IMR-90 (cell line): Measurements from ENCODE around the gene ANO8. TPM values are rescaled to one million over a fixed set of nuclear protein-coding genes. Genes with fewer than 3 reads are reported as not detected.

Experiments used
- ATAC-seq: fragments of 200-7000 bp; cut with Tn5 transposase; 2 replicates; pipeline ENCODE4 v1.9.1; 2020; ENCODE audit warnings: low read depth, mild to moderate bottlenecking, moderate library complexity
- BruUV-seq: library from RNA; stranded (reverse); fragments of 400-500 nt; replicated peaks from 2 replicates; lab custom pipeline; 2021; lab: Mats Ljungman, UMichigan
- CTCF ChIA-PET: fragments of 300-600 bp; formaldehyde crosslinking; extraction: SDS; loops from one replicate; lab custom pipeline; 2021; ENCODE audit warnings: antibody characterized with exemption; lab: Yijun Ruan, JAX
- POLR2A ChIA-PET: fragments of 300-600 bp; sonication (Branson Sonifier 250); formaldehyde crosslinking; loops from one replicate; lab custom pipeline; 2022; ENCODE audit warnings: antibody characterized with exemption; ENCODE audit not compliant: unreplicated experiment; lab: Charles Lee
- DNase-seq: peaks from one replicate; pipeline ENCODE4 v3.0.0; 2013
- H2AFZ ChIP-seq: replicated peaks from 2 replicates; pipeline ENCODE3; 2013; ENCODE audit warnings: low read length, mild to moderate bottlenecking; ENCODE audit not compliant: poor library complexity
- H2AK5ac ChIP-seq: 2 replicates; pipeline ENCODE4 v1.6.1; 2013; ENCODE audit warnings: low read depth, low read length, inconsistent platforms
- H2AK9ac ChIP-seq: replicated peaks from 2 replicates; pipeline ENCODE3; 2013; ENCODE audit warnings: mild to moderate bottlenecking, low read depth, low read length, moderate library complexity; ENCODE audit not compliant: poor library complexity
- H2BK120ac ChIP-seq: 2 replicates; pipeline ENCODE4 v1.6.1; 2013; ENCODE audit warnings: low read depth, low read length, inconsistent platforms
- H2BK15ac ChIP-seq: 3 replicates; pipeline ENCODE4 v1.6.1; 2013; ENCODE audit warnings: low read depth, low read length, inconsistent platforms
- H2BK20ac ChIP-seq: 2 replicates; pipeline ENCODE4 v1.6.1; 2013; ENCODE audit warnings: low read depth, mild to moderate bottlenecking, inconsistent platforms, low read length, moderate library complexity
- H2BK5ac ChIP-seq: 2 replicates; pipeline ENCODE4 v1.6.1; 2013; ENCODE audit warnings: mild to moderate bottlenecking, low read depth, low read length, inconsistent platforms; ENCODE audit not compliant: poor library complexity, severe bottlenecking
- H3K14ac ChIP-seq: replicated peaks from 2 replicates; pipeline ENCODE4 v1.6.1; 2013; ENCODE audit warnings: low read depth, low read length, inconsistent platforms
- H3K18ac ChIP-seq: 2 replicates; pipeline ENCODE4 v1.6.1; 2013; ENCODE audit warnings: low read depth, low read length, control low read depth
- H3K23ac ChIP-seq: 2 replicates; pipeline ENCODE4 v1.6.1; 2013; ENCODE audit warnings: low read depth, low read length, inconsistent platforms
- H3K27ac ChIP-seq: 2 replicates; pipeline ENCODE4 v1.5.1; 2013; ENCODE audit warnings: mild to moderate bottlenecking, control low read depth, low read length; ENCODE audit not compliant: insufficient read depth
- H3K27me3 ChIP-seq: 2 replicates; pipeline ENCODE4 v1.6.1; 2013; ENCODE audit warnings: low read length; ENCODE audit not compliant: control insufficient read depth, insufficient read depth
- H3K36me3 ChIP-seq: 2 replicates; pipeline ENCODE4 v1.6.1; 2013; ENCODE audit warnings: low read length, mixed read lengths; ENCODE audit not compliant: control insufficient read depth, insufficient read depth
- H3K4ac ChIP-seq: 2 replicates; pipeline ENCODE4 v1.6.1; 2013; ENCODE audit warnings: low read depth, low read length, inconsistent platforms
- H3K4me1 ChIP-seq: 2 replicates; pipeline ENCODE4 v1.6.1; 2013; ENCODE audit warnings: low read length, mixed read lengths; ENCODE audit not compliant: control insufficient read depth, insufficient read depth
- H3K4me2 ChIP-seq: 2 replicates; pipeline ENCODE4 v1.6.1; 2013; ENCODE audit warnings: low read depth, mild to moderate bottlenecking, control low read depth, low read length, moderate library complexity
- H3K4me3 ChIP-seq: 2 replicates; pipeline ENCODE4 v1.5.1; 2013; ENCODE audit warnings: low read depth, mild to moderate bottlenecking, control low read depth, low read length, moderate library complexity; ENCODE audit not compliant: insufficient read depth
- H3K56ac ChIP-seq: 2 replicates; pipeline ENCODE4 v1.6.1; 2013; ENCODE audit warnings: low read length, inconsistent platforms; ENCODE audit not compliant: insufficient read depth; ENCODE audit errors: extremely low read depth
- H3K79me1 ChIP-seq, 2 experiments: 2 replicates each; pipeline ENCODE4 v1.6.1; 2013; ENCODE audit warnings: low read length in 2 of 2, inconsistent platforms in 1 of 2, low read depth in 1 of 2
- H3K9ac ChIP-seq: 2 replicates; pipeline ENCODE4 v1.6.1; 2013; ENCODE audit warnings: low read depth, low read length, control low read depth
- H3K9me1 ChIP-seq: 2 replicates; pipeline ENCODE4 v1.6.1; 2013; ENCODE audit warnings: low read length, inconsistent platforms; ENCODE audit not compliant: insufficient read depth
- H3K9me3 ChIP-seq: 2 replicates; pipeline ENCODE4 v1.6.1; 2013; ENCODE audit warnings: low read length; ENCODE audit not compliant: control insufficient read depth, insufficient read depth
- H4K20me1 ChIP-seq: 2 replicates; pipeline ENCODE4 v1.6.1; 2013; ENCODE audit warnings: low read length, inconsistent platforms; ENCODE audit not compliant: insufficient read depth
- H4K5ac ChIP-seq: 2 replicates; pipeline ENCODE4 v1.6.1; 2013; ENCODE audit warnings: mild to moderate bottlenecking, low read depth, low read length, control low read depth
- H4K8ac ChIP-seq, 2 experiments: 2 replicates each; pipeline ENCODE4 v1.6.1; 2013; ENCODE audit warnings: low read depth in 2 of 2, low read length in 2 of 2, control low read depth in 1 of 2, inconsistent platforms in 1 of 2
- H4K91ac ChIP-seq: 2 replicates; pipeline ENCODE4 v1.6.1; 2013; ENCODE audit warnings: low read depth, low read length, inconsistent platforms; ENCODE audit not compliant: insufficient read depth
- CEBPB ChIP-seq: IDR thresholded peaks from 2 replicates; pipeline ENCODE4 v1.6.1; 2012; ENCODE audit warnings: low read depth, low read length, improper control_type of control experiment
- FOS ChIP-seq: fragments of 150-350 bp; IDR thresholded peaks from 2 replicates; pipeline ENCODE4 v1.6.1; 2016; ENCODE audit warnings: low read depth, low read length
- MAFK ChIP-seq: IDR thresholded peaks from 2 replicates; pipeline ENCODE4 v1.6.1; 2012; ENCODE audit warnings: low read depth, low read length, improper control_type of control experiment
- MAZ ChIP-seq: IDR thresholded peaks from 2 replicates; pipeline ENCODE4 v1.6.1; 2012; ENCODE audit warnings: low read depth, mild to moderate bottlenecking, low read length, improper control_type of control experiment, moderate library complexity, borderline replicate concordance
- POLR2A ChIP-seq: IDR thresholded peaks from 2 replicates; pipeline ENCODE4 v1.6.1; 2012; ENCODE audit warnings: mild to moderate bottlenecking, low read depth, low read length
- RCOR1 ChIP-seq: IDR thresholded peaks from 2 replicates; pipeline ENCODE4 v1.6.1; 2012; ENCODE audit warnings: mild to moderate bottlenecking, low read length, improper control_type of control experiment; ENCODE audit not compliant: insufficient replicate concordance
- RFX5 ChIP-seq: IDR thresholded peaks from 2 replicates; pipeline ENCODE4 v1.8.0; 2012; ENCODE audit warnings: low read depth, mild to moderate bottlenecking, low read length, moderate library complexity
- SMC3 ChIP-seq: fragments of 150-350 bp; IDR thresholded peaks from 2 replicates; pipeline ENCODE4 v1.6.1; 2016; ENCODE audit warnings: low read depth, mild to moderate bottlenecking, antibody characterized with exemption, low read length, moderate library complexity
- WGBS, 2 experiments: methylation state at CpG; one replicate each; pipeline versions ENCODE4 v1.1.5 to v1.1.7; 2013; ENCODE audit warnings: missing lambda C conversion rate in 2 of 2; ENCODE audit not compliant: insufficient read length in 1 of 2; ENCODE audit errors: extremely low coverage in 2 of 2; 5-methylcytosine and 5-hydroxymethylcytosine counted together
- dilution Hi-C: fragments of 300-500 bp; cut with HindIII; formaldehyde crosslinking; loops from one replicate; pipeline ENCODE4 v1.14.3; 2018; ENCODE audit warnings: low sequenced_read_pairs; ENCODE audit not compliant: unreplicated experiment
- in situ Hi-C: fragments of 300-500 bp; cut with MboI; formaldehyde crosslinking; loops from 3 replicates; pipeline ENCODE4 v1.14.3; 2019; ENCODE audit warnings: low sequenced_read_pairs, inconsistent platforms, mixed read lengths
- intact Hi-C: fragments of 100-400 bp; cut with micrococcal nuclease; formaldehyde crosslinking; loops from 2 replicates; pipeline ENCODE4 v1.10.0; 2022
- polyA plus RNA-seq, 3 experiments: library from polyadenylated mRNA; depleted of rRNA; stranded (reverse); fragments of >200 nt; gene quantifications; 2 replicates each; pipeline ENCODE4 v1.2.3, GENCODE V29; 2012; ENCODE audit warnings: low replicate concordance in 1 of 3
- total RNA-seq: library from RNA; depleted of rRNA; stranded (reverse); fragments of >200 nt; gene quantifications from 2 replicates; pipeline ENCODE4 v1.2.3, GENCODE V29; 2012

The ANO8 gene
- total and polyA plus RNA-seq, 2 of the 4 experiments (the other 2 are of a cell fraction): 1.6 to 5.6 TPM

DNA sequence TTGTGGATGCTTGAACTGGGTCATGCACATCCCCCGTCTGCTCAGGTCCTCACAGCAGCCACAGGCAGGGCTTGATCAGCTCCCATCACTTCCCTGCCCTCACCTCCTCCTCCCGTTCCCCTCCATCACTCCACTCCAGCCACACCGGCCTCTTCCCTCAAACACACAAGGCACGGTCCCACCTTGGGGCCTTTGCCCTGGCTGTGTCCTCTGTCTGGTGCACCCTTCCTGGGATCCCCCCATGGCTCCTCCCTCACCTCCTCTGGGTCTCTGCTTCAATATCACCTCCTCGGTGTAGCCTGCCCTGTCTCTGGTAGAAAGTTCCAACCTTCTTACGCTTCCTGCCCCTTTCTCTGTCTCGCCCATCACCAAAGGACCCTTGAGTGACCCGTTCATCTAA, 18.7 kb upstream of the ANO8 start:
- Histone ChIP-seq H3K4me1 (0 out of 2 replicates have a peak, but pooled peaks cover 2% of the 10 kb centered on the region), H2BK5ac (no peak overlapping the region), H2AK9ac (no peak overlapping the region), H3K9ac (no peak overlapping the region), H2AFZ (peak overlapping the region; percentile 34), H2BK15ac (no peak overlapping the region), H3K4me2 (no peak overlapping the region), H2AK5ac (no peak overlapping the region), H4K20me1 (no peaks in the 10 kb centered on the region; the same call in 1 of the 2 replicates), H3K9me3 (no peaks in the 10 kb centered on the region), H3K56ac (no peak overlapping the region), H3K4ac (no peak overlapping the region), H2BK120ac (no peak overlapping the region), H3K79me1 (no peaks in the 10 kb centered on the region), H3K14ac (no peak overlapping the region), H3K36me3 (no peaks in the 10 kb centered on the region), H3K27ac (no peak overlapping the region), H4K8ac (no peak overlapping the region), H3K9me1 (no peaks in the 10 kb centered on the region), H3K4me3 (no peak overlapping the region), H4K91ac (no peak overlapping the region), H4K5ac (no peak overlapping the region), H3K18ac (no peak overlapping the region), H3K27me3 (peaks cover 8% of the 10 kb centered on the region; the same call in 1 of the 2 replicates), H2BK20ac (no peak overlapping the region), H3K23ac (no peak overlapping the region)
- ChIA-PET POLR2A (no interaction called here), CTCF (no interaction called here)
- intact Hi-C loops (no loop called here), in situ Hi-C loops (no loop called here), dilution Hi-C loops (no loop called here)
- TF ChIP-seq MAFK: no peak
- TF ChIP-seq SMC3: no peak
- TF ChIP-seq FOS: no peak
- no peak for TF ChIP-seq POLR2A
- no peak for TF ChIP-seq RFX5
- TF ChIP-seq CEBPB: no peak
- TF ChIP-seq MAZ: no peak
- no peak for TF ChIP-seq RCOR1
- WGBS, 2 experiments: 81% methylated on average over 8 of the region's 8 CpGs; no CpG with 5 or more reads in 1 of the 2 experiments
- ATAC-seq (no peak), DNase-seq (no peak)
- BruUV-seq: no TSS peak
